ENCODE results near the gene BNIP3.
A peak's percentile ranks its signal among the peaks of the same experiment; 100 is the strongest.

DNA sequence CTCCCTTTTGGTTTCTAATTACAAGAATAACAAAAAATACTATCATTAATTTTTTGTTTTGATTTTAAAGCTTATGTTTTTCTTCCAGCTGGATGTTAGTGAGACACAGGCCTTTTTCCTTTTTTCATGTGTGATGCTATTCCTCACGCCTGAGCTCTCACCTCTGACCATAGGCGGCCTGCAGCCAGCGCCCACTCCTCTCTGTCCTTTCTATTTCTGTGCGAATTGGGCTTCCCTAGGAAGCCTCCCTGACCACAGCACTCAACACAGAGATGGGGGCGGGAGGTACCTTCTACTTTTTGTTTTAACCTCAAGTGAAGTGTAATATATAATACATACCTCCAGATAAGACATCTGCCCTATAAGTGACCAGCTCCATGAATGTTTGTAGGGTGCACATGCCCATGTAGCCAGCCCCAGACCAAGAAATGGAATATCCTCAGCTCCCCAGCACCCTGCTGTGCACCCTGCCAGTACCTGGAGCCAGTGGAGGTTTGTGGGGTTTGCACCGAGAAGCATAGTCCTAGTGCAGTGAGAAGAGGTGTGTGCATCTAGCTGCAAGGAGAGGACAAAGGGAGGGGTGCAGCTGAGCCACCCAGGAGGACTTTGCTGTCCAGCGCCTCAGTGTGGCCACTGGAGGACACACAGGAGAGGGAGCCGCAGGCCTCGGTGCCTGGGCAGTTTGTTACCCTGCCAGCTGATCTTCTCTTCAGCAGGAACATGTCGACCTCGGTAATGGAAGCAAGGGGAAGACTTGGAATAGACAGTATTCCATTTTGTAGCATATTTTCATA lies 38.5 kb downstream of the BNIP3 start:
- TF ChIP-seq, protein P1, sequence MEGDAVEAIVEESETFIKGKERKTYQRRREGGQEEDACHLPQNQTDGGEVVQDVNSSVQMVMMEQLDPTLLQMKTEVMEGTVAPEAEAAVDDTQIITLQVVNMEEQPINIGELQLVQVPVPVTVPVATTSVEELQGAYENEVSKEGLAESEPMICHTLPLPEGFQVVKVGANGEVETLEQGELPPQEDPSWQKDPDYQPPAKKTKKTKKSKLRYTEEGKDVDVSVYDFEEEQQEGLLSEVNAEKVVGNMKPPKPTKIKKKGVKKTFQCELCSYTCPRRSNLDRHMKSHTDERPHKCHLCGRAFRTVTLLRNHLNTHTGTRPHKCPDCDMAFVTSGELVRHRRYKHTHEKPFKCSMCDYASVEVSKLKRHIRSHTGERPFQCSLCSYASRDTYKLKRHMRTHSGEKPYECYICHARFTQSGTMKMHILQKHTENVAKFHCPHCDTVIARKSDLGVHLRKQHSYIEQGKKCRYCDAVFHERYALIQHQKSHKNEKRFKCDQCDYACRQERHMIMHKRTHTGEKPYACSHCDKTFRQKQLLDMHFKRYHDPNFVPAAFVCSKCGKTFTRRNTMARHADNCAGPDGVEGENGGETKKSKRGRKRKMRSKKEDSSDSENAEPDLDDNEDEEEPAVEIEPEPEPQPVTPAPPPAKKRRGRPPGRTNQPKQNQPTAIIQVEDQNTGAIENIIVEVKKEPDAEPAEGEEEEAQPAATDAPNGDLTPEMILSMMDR (IDR thresholded peaks at IDR 0.05 in 2 of 3, conservative IDR thresholded peaks at IDR 0.05 in 1 of 3; ENCODE audit: borderline replicate concordance in 1 of 3, insufficient read depth in 1 of 3, low read depth in 2 of 3, low read length in 2 of 3), result peak; percentile 20 to 46 (median 40); a peak in 4 of 6 replicates
- TF ChIP-seq SRF (IDR thresholded peaks at IDR 0.05; ENCODE audit: low read depth) (no peak), POLR2AphosphoS5 (IDR thresholded peaks at IDR 0.05; ENCODE audit: low read depth, low read length) (no peak), ZNF274 (IDR thresholded peaks at IDR 0.05; ENCODE audit: low read depth, low read length) (no peak), JUND (IDR thresholded peaks at IDR 0.05) (no peak), ELF1 (IDR thresholded peaks at IDR 0.05; ENCODE audit: borderline replicate concordance, low read depth) (no peak), POLR2A (IDR thresholded peaks at IDR 0.05; ENCODE audit: borderline replicate concordance, extremely low read depth, insufficient read depth, insufficient read length) (no peak)
- TF ChIP-seq, protein P2, sequence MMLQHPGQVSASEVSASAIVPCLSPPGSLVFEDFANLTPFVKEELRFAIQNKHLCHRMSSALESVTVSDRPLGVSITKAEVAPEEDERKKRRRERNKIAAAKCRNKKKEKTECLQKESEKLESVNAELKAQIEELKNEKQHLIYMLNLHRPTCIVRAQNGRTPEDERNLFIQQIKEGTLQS (IDR thresholded peaks at IDR 0.05), result no peak

Measured in HCT116 (cell line).